Measurements from ENCODE around the gene KDM5D.

Gene KDM5D

DNA sequence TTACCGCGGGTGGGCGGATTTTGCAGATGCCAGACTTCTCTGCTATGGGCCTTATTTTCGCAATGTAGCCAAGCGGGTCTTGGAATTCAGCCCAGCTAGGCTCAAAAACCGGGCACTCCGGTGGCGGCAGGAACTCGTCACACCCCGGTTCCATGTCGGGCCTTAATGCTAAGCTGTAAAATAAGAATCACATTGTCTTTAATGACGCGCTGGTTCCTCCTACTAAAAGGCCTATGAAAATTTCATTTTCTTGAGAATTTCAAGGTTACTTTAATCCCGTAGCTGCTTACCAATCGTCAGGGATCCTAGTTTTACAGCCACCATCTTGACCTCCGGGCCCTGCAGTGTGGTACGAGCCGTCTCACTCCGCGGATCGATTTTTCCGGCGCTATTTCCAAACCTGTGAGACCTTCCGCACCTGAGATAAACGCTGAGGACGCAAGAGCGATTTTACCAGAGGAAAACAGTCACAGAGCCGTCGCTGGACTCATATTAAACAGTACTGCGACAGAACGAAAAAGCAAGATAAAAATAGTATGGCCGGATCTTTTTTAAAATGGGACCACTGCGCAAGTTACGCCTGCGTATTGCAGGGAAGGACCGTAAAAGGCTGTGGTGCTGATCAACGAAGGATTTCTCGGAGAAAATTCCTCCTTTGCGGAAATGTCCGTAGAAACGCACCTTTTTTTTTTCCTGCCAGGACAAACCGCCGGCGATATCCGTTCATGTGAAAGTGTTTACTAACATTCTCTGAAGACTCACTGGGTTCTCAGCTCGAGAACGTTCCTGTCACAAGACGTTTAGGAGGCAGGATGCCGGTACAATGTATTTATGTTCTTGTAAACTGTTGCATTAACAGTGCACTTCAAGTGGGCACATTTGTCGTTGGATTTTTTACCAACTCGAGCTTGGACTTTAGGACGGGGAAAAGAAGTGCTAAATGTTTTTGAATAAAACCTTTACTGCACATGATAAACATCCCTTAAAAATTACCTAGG is at the start of gene KDM5D:
Gene KDM5D (minus strand): TSS at position 346 of the 998 bp plus-strand sequence. CDS start 192 bp downstream, at position 154.
- peak in 1 of 2 donors; percentile 24 for DNase-seq (ENCODE audit: low read depth in 2 of 2)

DNA sequence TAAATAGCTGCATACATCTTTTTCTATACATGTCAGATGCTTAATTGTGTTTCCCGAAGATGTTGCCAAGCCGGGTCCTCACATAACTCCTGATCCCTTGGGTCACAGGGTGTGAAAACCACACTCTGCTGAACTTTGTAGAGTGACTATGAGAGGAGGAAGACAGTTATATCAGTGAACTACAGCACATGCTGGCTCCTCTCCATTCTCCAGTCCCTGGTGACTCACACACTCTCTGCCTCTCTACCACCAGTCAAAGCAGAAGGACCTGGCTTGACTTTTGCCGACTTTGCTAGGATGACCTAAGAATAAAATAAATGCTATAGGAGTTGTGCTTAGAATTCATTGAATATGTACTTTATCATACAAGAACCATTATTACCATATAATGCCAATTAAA is 23.8 kb upstream of the KDM5D start:
- no peak for DNase-seq (ENCODE audit: low read depth in 2 of 2)

DNA sequence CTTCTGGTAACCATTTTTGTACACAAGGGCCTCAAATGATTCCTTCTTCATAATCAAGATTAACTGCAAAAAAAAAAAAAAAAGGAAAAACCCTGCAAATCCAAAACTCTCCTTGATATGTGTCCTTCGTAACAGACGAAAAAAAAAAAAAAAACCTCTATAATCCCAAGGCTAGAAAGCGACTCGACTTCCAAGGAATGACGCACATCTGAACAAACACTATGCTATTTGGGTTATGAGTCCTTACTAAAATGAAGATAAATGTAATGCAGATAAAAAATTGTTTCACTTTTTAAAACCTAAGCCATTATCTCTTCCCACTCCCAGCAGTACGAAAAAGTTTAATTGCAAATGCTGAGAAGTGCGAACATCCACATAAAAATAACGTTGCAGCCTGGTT is 1.2 kb downstream of the KDM5D start:
- DNase-seq (ENCODE audit: low read depth in 2 of 2), result no peak

GRCh38 chrY:19742153-19742552 is 2.4 kb downstream of the KDM5D start:
- DNase-seq (ENCODE audit: low read depth in 2 of 2), result no peak

- no peak for DNase-seq (ENCODE audit: low read depth in 2 of 2)
Measured at GRCh38 chrY:19734425-19734824, 10.1 kb downstream of the KDM5D start.

DNA sequence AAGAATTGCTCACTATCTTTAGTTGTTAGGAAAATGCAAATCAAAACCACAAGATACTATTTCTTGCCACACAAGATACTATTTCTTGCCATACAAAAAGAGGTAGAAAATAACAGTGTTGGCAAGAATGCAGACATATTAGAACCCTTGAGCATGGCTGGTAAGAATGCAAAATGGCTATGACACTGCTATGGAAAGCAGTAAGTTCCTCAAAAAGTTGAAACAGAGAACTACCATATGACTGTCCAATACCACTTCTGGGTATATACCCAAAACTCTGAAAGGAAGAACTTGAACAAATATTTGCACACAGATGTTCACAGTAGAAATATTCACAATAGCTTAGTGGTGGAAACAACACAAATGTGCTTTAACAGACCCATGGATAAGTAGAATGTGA is 26.6 kb downstream of the KDM5D start:
- DNase-seq (ENCODE audit: low read depth in 2 of 2), result no peak

- DNase-seq (ENCODE audit: low read depth in 2 of 2), result no peak
Measured at GRCh38 chrY:19717146-19717545, 27.4 kb downstream of the KDM5D start.

DNA sequence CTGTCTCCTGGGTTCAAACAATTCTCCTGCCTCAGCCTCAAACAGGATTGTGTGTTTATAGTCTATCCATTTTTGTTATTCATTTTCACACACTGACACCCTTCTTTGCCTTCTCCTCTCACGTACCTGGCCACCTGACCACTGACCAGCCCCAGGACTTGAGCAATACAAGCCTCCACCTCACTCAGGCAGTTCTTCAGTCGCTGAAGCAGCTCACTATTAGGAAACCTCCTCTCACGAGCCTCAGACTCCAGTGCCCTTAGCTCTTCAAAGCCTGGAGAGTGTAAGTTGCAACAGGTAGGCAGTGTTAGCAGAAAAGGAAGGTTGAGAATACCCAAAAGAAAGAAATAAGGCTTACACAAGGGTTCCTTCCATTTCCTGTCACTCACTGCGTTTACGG is 29.3 kb downstream of the KDM5D start:
- no peak for DNase-seq (ENCODE audit: low read depth in 2 of 2)

GRCh38 chrY:19713430-19713829 is 31.1 kb downstream of the KDM5D start:
- no peak for DNase-seq (ENCODE audit: low read depth in 2 of 2)

DNA sequence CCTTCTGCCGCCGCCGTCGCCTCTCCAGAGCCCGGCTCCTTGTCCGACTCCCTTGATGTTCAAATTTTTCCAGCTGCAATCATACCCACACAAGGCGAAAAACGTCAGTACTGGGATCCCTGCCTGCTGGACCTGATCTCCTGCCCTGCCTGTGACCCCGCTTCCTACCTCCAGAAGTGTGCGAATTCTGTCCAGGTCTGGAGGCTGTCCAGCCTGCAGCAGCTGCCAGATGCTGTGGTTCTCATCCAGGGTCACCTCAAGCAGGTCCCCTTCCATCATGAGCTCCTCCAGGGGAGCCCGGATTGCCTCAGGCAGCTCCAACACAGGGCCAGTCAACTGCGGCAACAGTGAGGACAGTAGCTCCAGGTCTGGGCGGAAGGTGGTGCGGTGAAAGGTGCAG is 38.3 kb downstream of the KDM5D start:
- DNase-seq (ENCODE audit: low read depth in 2 of 2), result no peak

DNA sequence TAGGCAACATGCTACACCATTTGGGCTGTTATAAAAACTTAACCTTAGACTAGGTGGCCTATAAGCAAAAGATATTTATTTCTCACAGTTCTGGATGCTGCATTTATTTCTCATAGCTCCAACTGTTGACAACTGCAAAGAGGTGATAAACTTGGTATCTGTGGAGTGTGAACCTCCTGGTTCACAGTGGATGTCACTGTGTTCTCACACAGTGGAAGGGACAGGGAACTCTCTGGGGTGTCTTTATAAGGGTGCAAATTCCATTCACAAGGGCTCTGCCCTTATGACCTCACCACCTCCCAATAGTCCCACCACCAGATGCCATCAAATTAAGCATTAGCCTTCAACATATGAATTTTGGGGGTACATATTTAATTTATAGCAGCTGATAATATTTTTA is 46.0 kb downstream of the KDM5D start:
- DNase-seq (ENCODE audit: low read depth in 2 of 2), result no peak

- no peak for DNase-seq (ENCODE audit: low read depth in 2 of 2)
Measured at GRCh38 chrY:19680821-19681220, 63.7 kb downstream of the KDM5D start.

Measured in stimulated activated CD4-positive, alpha-beta T cell treated with anti-CD3 and anti-CD28 coated beads, Interleukin-15, amount 100 ng/mL, for 48 hours (primary cell).